Measurements from ENCODE around the gene MIEF1.

MIEF1 gene

GRCh38 chr22:39530116-39530515 is 28.0 kb downstream of the MIEF1 start:
- Histone ChIP-seq H3K4me1 (peaks cover 69 to 93% (median 88%) of the 10 kb centered on the region in 10 experiments), H3K36me3 (peaks cover 13 to 53% (median 35%) of the 10 kb centered on the region in 11 experiments), H3K27ac (peak overlapping the region in 10 of 11 experiments; percentile 20 to 77 (median 54); a peak in 13 of 22 replicates), H3K27me3 (no peaks in the 10 kb centered on the region), H4K20me1 (peaks cover 32 to 70% (median 65%) of the 10 kb centered on the region in 11 experiments; a peak in 21 of 22 replicates), H3K4me3 (peak overlapping the region; percentile 49 to 95 (median 62); a peak in 18 of 20 replicates), H3K9ac (peak overlapping the region; percentile 59 to 95 (median 77); a peak in 20 of 22 replicates), H3K4me2 (peak overlapping the region; percentile 95 to 100 (median 99)), H3K9me3 (replicated peaks in 1 of 11) (no peaks in the 10 kb centered on the region)
- no peak for TF ChIP-seq Cebpa-rat (IDR thresholded peaks at IDR 0.05)

GRCh38 chr22:39530692-39531331 is 28.7 kb downstream of the MIEF1 start:
- Histone ChIP-seq H4K20me1 (peaks cover 26 to 63% (median 58%) of the 10 kb centered on the region in 11 experiments; a peak in 21 of 22 replicates), H3K36me3 (peaks cover 12 to 46% (median 28%) of the 10 kb centered on the region in 11 experiments), H3K27me3 (no peaks in the 10 kb centered on the region), H3K4me3 (peak overlapping the region; percentile 78 to 95 (median 92); a peak in 19 of 20 replicates), H3K4me1 (peaks cover 67 to 93% (median 87%) of the 10 kb centered on the region in 10 experiments), H3K9ac (peak overlapping the region; percentile 89 to 98 (median 94)), H3K9me3 (replicated peaks in 1 of 11) (no peaks in the 10 kb centered on the region), H3K27ac (peak overlapping the region in 8 of 11 experiments; percentile 25 to 97 (median 94); a peak in 11 of 22 replicates), H3K4me2 (peak overlapping the region; percentile 95 to 100 (median 99))
- TF ChIP-seq Cebpa-rat (IDR thresholded peaks at IDR 0.05), result no peak

GRCh38 chr22:39532215-39533073 is 30.4 kb downstream of the MIEF1 start, which contains the start of gene RPS19BP1:
Gene RPS19BP1 (minus strand): TSS chr22:39532748. CDS start chr22:39532738, 10 bp downstream.
- peaks cover 14 to 47% (median 42%) of the 10 kb centered on the region in 11 experiments; a peak in 20 of 22 replicates for H4K20me1 ChIP-seq

GRCh38 chr22:39534092-39534506 is 32.0 kb downstream of the MIEF1 start:
- Histone ChIP-seq H3K4me1 (peaks cover 34 to 69% (median 59%) of the 10 kb centered on the region in 10 experiments), H3K4me2 (peak overlapping the region in 9 of 11 experiments; percentile 34 to 100 (median 71); a peak in 10 of 22 replicates), H4K20me1 (peaks cover 0 to 30% (median 26%) of the 10 kb centered on the region in 11 experiments; a peak in 20 of 22 replicates), H3K9ac (peak overlapping the region in 6 of 11 experiments; percentile 10 to 98 (median 92); a peak in 7 of 22 replicates), H3K9me3 (replicated peaks in 1 of 11) (no peaks in the 10 kb centered on the region), H3K27ac (peak overlapping the region in 8 of 11 experiments; percentile 87 to 97 (median 94); a peak in 10 of 22 replicates), H3K4me3 (no peak overlapping the region), H3K36me3 (peaks cover 12 to 24% (median 19%) of the 10 kb centered on the region in 11 experiments; a peak in 21 of 22 replicates), H3K27me3 (no peaks in the 10 kb centered on the region)
- TF ChIP-seq Cebpa-rat (IDR thresholded peaks at IDR 0.05), result no peak

More at GRCh38 chr22:39532215-39533073, 30.4 kb downstream of the MIEF1 start, which contains the start of gene RPS19BP1:
- TF ChIP-seq Cebpa-rat (IDR thresholded peaks at IDR 0.05), result peak in 7 of 11 experiments; percentile 57 to 90 (median 74); a peak in 14 of 22 replicates
- H3K9me3 ChIP-seq (replicated peaks in 1 of 11), result no peaks in the 10 kb centered on the region
- H3K4me2 ChIP-seq, result peak within 1 kb of the TSS; percentile 95 to 100 (median 99)
- no peaks in the 10 kb centered on the region for H3K27me3 ChIP-seq
- H3K9ac ChIP-seq, result peak within 1 kb of the TSS; percentile 89 to 98 (median 94)
- H3K36me3 ChIP-seq, result peaks cover 12 to 38% (median 28%) of the 10 kb centered on the region in 11 experiments
- peak within 1 kb of the TSS; percentile 78 to 95 (median 92) for H3K4me3 ChIP-seq
- peak within 1 kb of the TSS; percentile 82 to 97 (median 93) for H3K27ac ChIP-seq
- H3K4me1 ChIP-seq, result peaks cover 51 to 81% (median 73%) of the 10 kb centered on the region in 10 experiments

- Histone ChIP-seq H3K9ac (peak overlapping the region in 4 of 11 experiments; percentile 13 to 92 (median 37); a peak in 3 of 22 replicates), H3K27me3 (no peaks in the 10 kb centered on the region), H3K4me3 (no peak overlapping the region), H3K27ac (peak overlapping the region in 5 of 11 experiments; percentile 93 to 97 (median 96); a peak in 5 of 22 replicates), H3K4me1 (peaks cover 29 to 62% (median 53%) of the 10 kb centered on the region in 10 experiments), H3K4me2 (peak overlapping the region; percentile 34 to 99 (median 67)), H3K9me3 (replicated peaks in 1 of 11) (no peaks in the 10 kb centered on the region), H4K20me1 (peaks cover 0 to 23% (median 19%) of the 10 kb centered on the region in 11 experiments; a peak in 20 of 22 replicates), H3K36me3 (peaks cover 7 to 17% (median 15%) of the 10 kb centered on the region in 11 experiments; a peak in 21 of 22 replicates)
- no peak for TF ChIP-seq Cebpa-rat (IDR thresholded peaks at IDR 0.05)
Observed at GRCh38 chr22:39534591-39535356, 32.7 kb downstream of the MIEF1 start.

- Histone ChIP-seq H3K27ac (peak overlapping the region in 1 of 11 experiments; percentile 96; a peak in 3 of 22 replicates), H3K4me3 (no peak overlapping the region)
Observed at GRCh38 chr22:39535357-39535725, 33.3 kb downstream of the MIEF1 start.

GRCh38 chr22:39535831-39536449 is 33.9 kb downstream of the MIEF1 start:
- Histone ChIP-seq H4K20me1 (peaks cover 0 to 12% (median 7%) of the 10 kb centered on the region in 11 experiments; a peak in 13 of 22 replicates), H3K36me3 (peaks cover 0 to 8% (median 6%) of the 10 kb centered on the region in 11 experiments; a peak in 9 of 22 replicates), H3K27me3 (no peaks in the 10 kb centered on the region), H3K27ac (no peak overlapping the region; a peak in 1 of 22 replicates), H3K9me3 (replicated peaks in 1 of 11) (no peaks in the 10 kb centered on the region), H3K9ac (peak overlapping the region in 1 of 11 experiments; percentile 36; a peak in 1 of 22 replicates), H3K4me3 (no peak overlapping the region), H3K4me1 (peaks cover 18 to 51% (median 41%) of the 10 kb centered on the region in 10 experiments), H3K4me2 (peak overlapping the region in 8 of 11 experiments; percentile 42 to 99 (median 66); a peak in 10 of 22 replicates)
- no peak for TF ChIP-seq Cebpa-rat (IDR thresholded peaks at IDR 0.05)

More at GRCh38 chr22:39535357-39535725, 33.3 kb downstream of the MIEF1 start:
- Histone ChIP-seq H3K36me3 (peaks cover 1 to 11% (median 9%) of the 10 kb centered on the region in 11 experiments; a peak in 18 of 22 replicates), H3K9me3 (replicated peaks in 1 of 11) (no peaks in the 10 kb centered on the region), H3K4me2 (peak overlapping the region in 10 of 11 experiments; percentile 34 to 99 (median 66); a peak in 20 of 22 replicates), H3K4me1 (peaks cover 24 to 57% (median 47%) of the 10 kb centered on the region in 10 experiments), H4K20me1 (peaks cover 0 to 18% (median 13%) of the 10 kb centered on the region in 11 experiments; a peak in 19 of 22 replicates), H3K9ac (peak overlapping the region in 3 of 11 experiments; percentile 13 to 38 (median 36); a peak in 4 of 22 replicates), H3K27me3 (no peaks in the 10 kb centered on the region)
- TF ChIP-seq Cebpa-rat (IDR thresholded peaks at IDR 0.05), result no peak
